GM19438 (cell line): ENCODE measurements around the gene CHGA.

Experiments
- ATAC-seq: cut with Tn5 transposase; IDR thresholded peaks from one replicate; pipeline ENCODE4 v1.9.1; 2021; ENCODE audit warnings: low read depth; ENCODE audit not compliant: unreplicated experiment

The CHGA gene

GRCh38 chr14:92902726-92903125 lies 20.2 kb upstream of the CHGA start:
- ATAC-seq, result no peak

GRCh38 chr14:92903359-92903758 lies 19.6 kb upstream of the CHGA start:
- ATAC-seq, result no peak

GRCh38 chr14:92905667-92906066 lies 17.3 kb upstream of the CHGA start:
- no peak for ATAC-seq

GRCh38 chr14:92906420-92906819 lies 16.5 kb upstream of the CHGA start:
- no peak for ATAC-seq

- ATAC-seq, result no peak
Observed at GRCh38 chr14:92906823-92907222, 16.1 kb upstream of the CHGA start.

GRCh38 chr14:92907316-92907911 lies 15.5 kb upstream of the CHGA start:
- ATAC-seq, result no peak

- ATAC-seq, result no peak
Observed at GRCh38 chr14:92914087-92914656, 8.8 kb upstream of the CHGA start.

- ATAC-seq, result no peak
Observed at GRCh38 chr14:92916201-92916600, 6.7 kb upstream of the CHGA start.

GRCh38 chr14:92917041-92917940 lies 5.7 kb upstream of the CHGA start:
- ATAC-seq, result no peak

GRCh38 chr14:92917956-92918355 lies 5.0 kb upstream of the CHGA start:
- ATAC-seq, result no peak

GRCh38 chr14:92920001-92920400 lies 2.9 kb upstream of the CHGA start:
- ATAC-seq, result no peak

GRCh38 chr14:92922155-92922735 lies 705 bp upstream of the CHGA start:
- no peak for ATAC-seq

- no peak for ATAC-seq
Observed at GRCh38 chr14:92923744-92924103, 774 bp downstream of the CHGA start.

- ATAC-seq, result no peak
Observed at GRCh38 chr14:92924247-92924646, 1.3 kb downstream of the CHGA start.

- ATAC-seq, result no peak
Observed at GRCh38 chr14:92925446-92925845, 2.5 kb downstream of the CHGA start.

GRCh38 chr14:92926180-92926845 lies 3.4 kb downstream of the CHGA start:
- no peak for ATAC-seq

GRCh38 chr14:92926931-92927330 lies 4.0 kb downstream of the CHGA start:
- no peak for ATAC-seq

- no peak for ATAC-seq
Observed at GRCh38 chr14:92927349-92928257, 4.7 kb downstream of the CHGA start.

- no peak for ATAC-seq
Observed at GRCh38 chr14:92928258-92928629, 5.3 kb downstream of the CHGA start.
